Transverse colon (tissue), 4 donors: ENCODE results near the gene PIM1. TPM values are rescaled to one million over a fixed set of nuclear protein-coding genes. Genes with fewer than 3 reads are reported as not detected.

Experiments
- DNase-seq: peaks from one replicate; pipeline ENCODE4 v3.0.0-alpha.2; 2019
- H3K27ac ChIP-seq, 4 donors: fragments of 200-600 bp; sonication (generic); 2 replicates each; pipeline ENCODE4 v1.5.1; 2016 to 2018; ENCODE audit warnings: inconsistent platforms in 4 of 4
- H3K27me3 ChIP-seq: fragments of 200-600 bp; sonication (generic); 2 replicates; pipeline ENCODE4 v1.5.1; 2017; ENCODE audit warnings: inconsistent platforms
- H3K36me3 ChIP-seq, 4 donors: fragments of 200-600 bp; sonication (generic); 2 replicates each; pipeline ENCODE4 v1.5.1; 2017 to 2019; ENCODE audit warnings: inconsistent platforms in 4 of 4
- H3K4me1 ChIP-seq, 4 donors: fragments of 200-600 bp; sonication (generic); 2 replicates each; pipeline ENCODE4 v1.5.1; 2017 to 2020; ENCODE audit warnings: inconsistent platforms in 4 of 4
- H3K4me3 ChIP-seq, 4 donors: fragments of 200-600 bp; sonication (generic); 1 replicate in 1 of 4; 2 replicates in 3 of 4; pipeline versions ENCODE4 v1.5.1 to v1.6.1; 2017 to 2019; ENCODE audit warnings: inconsistent platforms in 4 of 4
- H3K9me3 ChIP-seq, 2 donors: fragments of 200-600 bp; sonication (generic); 2 replicates each; pipeline ENCODE4 v1.5.1; 2017 to 2019; ENCODE audit warnings: inconsistent platforms in 2 of 2
- CTCF ChIP-seq, 5 experiments: fragments of 200-600 bp in 3 of 5; fragments of 450-650 bp in 2 of 5; sonication (generic) in 3 of 5; IDR thresholded peaks; 1 replicate in 2 of 5; 2 replicates in 3 of 5; pipeline ENCODE4 v1.5.1; 2016 to 2017; ENCODE audit warnings: antibody characterized with exemption in 5 of 5, inconsistent platforms in 3 of 5, mild to moderate bottlenecking in 2 of 5, moderate library complexity in 1 of 5
- EP300 ChIP-seq: sonication (generic); formaldehyde crosslinking; IDR thresholded peaks from one replicate; pipeline ENCODE4 v1.6.1; 2017; ENCODE audit warnings: antibody characterized with exemption, low read depth
- POLR2A ChIP-seq: fragments of 450-650 bp; IDR thresholded peaks from one replicate; pipeline ENCODE4 v1.6.1; 2016; ENCODE audit warnings: antibody characterized with exemption, mild to moderate bottlenecking, moderate library complexity
- POLR2AphosphoS5 ChIP-seq, 3 donors: sonication (generic); formaldehyde crosslinking; IDR thresholded peaks; one replicate each; pipeline ENCODE4 v1.6.1; 2016; ENCODE audit warnings: antibody characterized with exemption in 3 of 3
- WGBS, 2 donors: methylation state at CpG; one replicate each; pipeline ENCODE4 v1.1.5; 2018; ENCODE audit warnings: low coverage in 1 of 2; 5-methylcytosine and 5-hydroxymethylcytosine counted together
- in situ Hi-C, 4 donors: fragments of 200-750 bp; cut with MboI; loops; one replicate each; pipeline versions ENCODE4 v1.15.0 to v1.15.1; 2017; ENCODE audit warnings: low sequenced_read_pairs in 3 of 4, low pct_ligation_motif_present in 1 of 4, low pct_unique_long_range_greater_than_20kb in 1 of 4
- intact Hi-C: fragments of 100-400 bp; cut with DNase I; formaldehyde crosslinking; loops from one replicate; pipeline ENCODE4 v1.15.1; 2023; ENCODE audit warnings: low total_unique reads
- total RNA-seq, 4 donors: library from RNA; depleted of rRNA; stranded (reverse); fragments of >200 nt; gene quantifications; one replicate each; pipeline ENCODE4 v1.1.0, GENCODE V29; 2016

PIM1 gene
- total RNA-seq, 4 donors from 2014 or later, result 6.8 to 102 (median 24.0) TPM

- Histone ChIP-seq H3K36me3 (no peaks in the 10 kb centered on the region), H3K4me3 (no peak overlapping the region), H3K27me3 (no peaks in the 10 kb centered on the region), H3K9me3 (no peaks in the 10 kb centered on the region), H3K27ac (no peak overlapping the region), H3K4me1 (peaks cover 5 to 24% (median 7%) of the 10 kb centered on the region in 4 donors)
- no peak for DNase-seq
- in situ Hi-C loops, result loop anchor here (10.0 to 25.0 kb wide), 6 partner anchors 154 to 446 kb away; partner anchors contain the start of gene C6orf89 (in 3 of the 4)
- 91 to 96% methylated on average over 5 to 7 of the region's 7 CpGs for WGBS, 2 donors
- intact Hi-C loops, result loop anchor here (1.0 kb wide), 1 partner anchor 157 kb away; no protein-coding TSS in a partner anchor
- TF ChIP-seq POLR2A, result no peak
- TF ChIP-seq CTCF (IDR thresholded peaks at IDR 0.05), result no peak
- TF ChIP-seq EP300, result no peak
- no peak for TF ChIP-seq POLR2AphosphoS5 (IDR thresholded peaks at IDR 0.05)
These were observed 38.8 kb downstream of the PIM1 start for GRCh38 chr6:37208793-37209192.

- intact Hi-C loops, result loop anchor here (1.0 to 10.0 kb wide), 2 partner anchors 158 to 325 kb away; partner anchors contain the start of gene C6orf89
- Histone ChIP-seq H3K36me3 (no peaks in the 10 kb centered on the region), H3K4me1 (peaks cover 0 to 17% (median 5%) of the 10 kb centered on the region in 4 donors), H3K27me3 (no peaks in the 10 kb centered on the region), H3K4me3 (no peak overlapping the region), H3K9me3 (no peaks in the 10 kb centered on the region), H3K27ac (peak overlapping the region in 1 of 4 donors; percentile 13)
- TF ChIP-seq CTCF (IDR thresholded peaks at IDR 0.05) (no peak), POLR2AphosphoS5 (IDR thresholded peaks at IDR 0.05) (no peak), POLR2A (no peak), EP300 (no peak)
- WGBS, 2 donors, result 87 to 93% methylated on average over 8 to 12 of the region's 12 CpGs
- no peak for DNase-seq
- in situ Hi-C loops, result loop anchor here (10.0 to 25.0 kb wide), 7 partner anchors 155 to 447 kb away; partner anchors contain the start of gene C6orf89 (in 4 of the 4)
These were observed 39.7 kb downstream of the PIM1 start for GRCh38 chr6:37209461-37210205.

- intact Hi-C loops, result loop anchor here (10.0 kb wide), 1 partner anchor 326 kb away; the partner anchor contains the start of gene C6orf89
- H3K4me3 ChIP-seq, result no peak overlapping the region
- peak; percentile 92 to 98 (median 96) for TF ChIP-seq CTCF (IDR thresholded peaks at IDR 0.05)
- TF ChIP-seq POLR2A, result no peak
- TF ChIP-seq POLR2AphosphoS5 (IDR thresholded peaks at IDR 0.05), result no peak
These were observed 40.5 kb downstream of the PIM1 start for GRCh38 chr6:37210313-37210968.

GRCh38 chr6:37212268-37212667 is 42.3 kb downstream of the PIM1 start:
- Histone ChIP-seq H3K9me3 (no peaks in the 10 kb centered on the region), H3K27me3 (no peaks in the 10 kb centered on the region), H3K36me3 (no peaks in the 10 kb centered on the region), H3K4me1 (peaks cover 0 to 8% (median 0%) of the 10 kb centered on the region in 4 donors), H3K27ac (no peak overlapping the region), H3K4me3 (no peak overlapping the region)
- 78 to 85% methylated on average over 7 to 9 of the region's 9 CpGs for WGBS, 2 donors
- intact Hi-C loops (loop anchor here (10.0 kb wide), 1 partner anchor 327 kb away; the partner anchor contains the start of gene C6orf89), in situ Hi-C loops (loop anchor here (10.0 to 25.0 kb wide), 3 partner anchors 325 to 450 kb away; partner anchors contain the start of gene C6orf89 (in 4 of the 4))
- no peak for DNase-seq
- TF ChIP-seq POLR2A (no peak), CTCF (IDR thresholded peaks at IDR 0.05) (no peak), EP300 (no peak), POLR2AphosphoS5 (IDR thresholded peaks at IDR 0.05) (no peak)

More at GRCh38 chr6:37210313-37210968, 40.5 kb downstream of the PIM1 start:
- Histone ChIP-seq H3K9me3 (no peaks in the 10 kb centered on the region), H3K27me3 (no peaks in the 10 kb centered on the region), H3K27ac (peak overlapping the region in 1 of 4 donors; percentile 13), H3K4me1 (peaks cover 0 to 9% (median 0%) of the 10 kb centered on the region in 4 donors), H3K36me3 (no peaks in the 10 kb centered on the region)
- WGBS, 2 donors, result 44 to 63% methylated on average over 4 to 7 of the region's 7 CpGs
- in situ Hi-C loops, result loop anchor here (10.0 to 25.0 kb wide), 3 partner anchors 323 to 448 kb away; partner anchors contain the start of gene C6orf89 (in 4 of the 4)
- peak; percentile 84 for DNase-seq
